Hepatocyte (in vitro differentiated cells): Measurements from ENCODE around the gene PRPF31. TPM values are rescaled to one million over a fixed set of nuclear protein-coding genes. Genes with fewer than 3 reads are reported as not detected.

ENCODE experiments used
- DNase-seq: peaks from one replicate; pipeline ENCODE4 v3.0.0-alpha.2; 2016; ENCODE audit warnings: low spot score
- H2AFZ ChIP-seq: fragments of 200-600 bp; sonication (generic); 2 replicates; pipeline ENCODE4 v1.6.0; 2016; ENCODE audit warnings: antibody characterized with exemption, mild to moderate bottlenecking
- H3K27ac ChIP-seq: fragments of 200-600 bp; sonication (generic); 2 replicates; pipeline ENCODE4 v1.5.1; 2016; ENCODE audit warnings: mild to moderate bottlenecking
- H3K27me3 ChIP-seq: fragments of 200-600 bp; sonication (generic); 2 replicates; pipeline ENCODE4 v1.6.1; 2016
- H3K36me3 ChIP-seq: fragments of 200-600 bp; sonication (generic); replicated peaks from 2 replicates; pipeline ENCODE4 v1.5.1; 2016; ENCODE audit warnings: low read depth; ENCODE audit not compliant: insufficient read depth
- H3K4me1 ChIP-seq: fragments of 200-600 bp; sonication (generic); 2 replicates; pipeline ENCODE4 v1.5.1; 2016; ENCODE audit warnings: mild to moderate bottlenecking, moderate library complexity; ENCODE audit not compliant: insufficient read depth
- H3K4me2 ChIP-seq: fragments of 200-600 bp; sonication (generic); 2 replicates; pipeline ENCODE4 v1.6.0; 2016
- H3K4me3 ChIP-seq: fragments of 200-600 bp; sonication (generic); 2 replicates; pipeline ENCODE4 v1.5.1; 2016; ENCODE audit warnings: mild to moderate bottlenecking
- H3K79me2 ChIP-seq: fragments of 200-600 bp; sonication (generic); 2 replicates; pipeline ENCODE4 v1.6.0; 2017; ENCODE audit warnings: mild to moderate bottlenecking
- H3K9me2 ChIP-seq: fragments of 200-600 bp; sonication (generic); replicated peaks from 2 replicates; pipeline ENCODE4 v1.6.0; 2017; ENCODE audit warnings: mild to moderate bottlenecking; ENCODE audit not compliant: insufficient read depth
- H3K9me3 ChIP-seq: fragments of 200-600 bp; sonication (generic); 2 replicates; pipeline ENCODE4 v1.5.1; 2016; ENCODE audit warnings: low read depth, mild to moderate bottlenecking
- H4K20me1 ChIP-seq: fragments of 200-600 bp; sonication (generic); 2 replicates; pipeline ENCODE4 v1.6.0; 2016; ENCODE audit warnings: mild to moderate bottlenecking; ENCODE audit not compliant: insufficient read depth, poor library complexity, severe bottlenecking
- CTCF ChIP-seq: fragments of 200-600 bp; sonication (generic); IDR thresholded peaks from 2 replicates; pipeline ENCODE4 v1.5.1; 2016; ENCODE audit warnings: antibody characterized with exemption, mild to moderate bottlenecking; ENCODE audit not compliant: poor library complexity
- EZH2 ChIP-seq: fragments of 200-600 bp; sonication (generic); IDR thresholded peaks from 2 replicates; pipeline ENCODE4 v1.6.1; 2016; ENCODE audit warnings: antibody characterized with exemption, mild to moderate bottlenecking, borderline replicate concordance
- EZH2phosphoT487 ChIP-seq: fragments of 200-600 bp; sonication (generic); IDR thresholded peaks from one replicate; pipeline ENCODE4 v1.6.1; 2018; ENCODE audit warnings: antibody characterized with exemption, mild to moderate bottlenecking, low read depth, moderate library complexity; ENCODE audit not compliant: unreplicated experiment, severe bottlenecking
- WGBS: methylation state at CpG from one replicate; pipeline ENCODE4 v1.1.6; 2016; ENCODE audit warnings: low lambda C conversion rate; ENCODE audit errors: missing lambda C conversion rate; 5-methylcytosine and 5-hydroxymethylcytosine counted together
- polyA plus RNA-seq: library from polyadenylated mRNA; unstranded; fragments of >200 nt; fragmentation: Nextera tagmentation; extraction: Ambion mirVana; gene quantifications from 2 replicates; pipeline ENCODE4 v1.2.1, GENCODE V29; 2016
- total RNA-seq: library from RNA; depleted of rRNA; stranded (reverse); fragments of >200 nt; gene quantifications from 2 replicates; pipeline ENCODE4 v1.2.3, GENCODE V29; 2014

The PRPF31 gene
- total and polyA plus RNA-seq, 2 experiments from 2014 or later, result 59.7 to 77.6 TPM

- Histone ChIP-seq H3K4me2 (no peak overlapping the region), H3K4me1 (peaks cover 3% of the 10 kb centered on the region), H3K27me3 (no peaks in the 10 kb centered on the region), H3K36me3 (no peaks in the 10 kb centered on the region), H2AFZ (no peak overlapping the region), H3K9me2 (no peaks in the 10 kb centered on the region), H3K4me3 (no peak overlapping the region), H3K79me2 (peaks cover 22% of the 10 kb centered on the region), H3K27ac (no peak overlapping the region), H3K9me3 (no peaks in the 10 kb centered on the region), H4K20me1 (no peaks in the 10 kb centered on the region)
- WGBS, result 84% methylated on average over 15 of the region's 15 CpGs
- DNase-seq, result no peak
- TF ChIP-seq EZH2, result no peak
- TF ChIP-seq EZH2phosphoT487, result no peak
- TF ChIP-seq CTCF, result no peak
Observed at GRCh38 chr19:54106716-54107115, 8.8 kb upstream of the PRPF31 start.

GRCh38 chr19:54107876-54108490 is 7.6 kb upstream of the PRPF31 start:
- 92% methylated on average over 18 of the region's 21 CpGs for WGBS
- H3K27me3 ChIP-seq, result no peaks in the 10 kb centered on the region
- no peaks in the 10 kb centered on the region for H4K20me1 ChIP-seq
- no peak overlapping the region for H2AFZ ChIP-seq
- no peaks in the 10 kb centered on the region for H3K9me3 ChIP-seq
- peaks cover 19% of the 10 kb centered on the region for H3K79me2 ChIP-seq
- TF ChIP-seq CTCF, result no peak
- TF ChIP-seq EZH2phosphoT487, result no peak
- TF ChIP-seq EZH2, result no peak
- DNase-seq, result no peak
- peaks cover 3% of the 10 kb centered on the region for H3K4me1 ChIP-seq
- no peak overlapping the region for H3K4me3 ChIP-seq
- no peaks in the 10 kb centered on the region for H3K36me3 ChIP-seq
- no peaks in the 10 kb centered on the region for H3K9me2 ChIP-seq
- H3K27ac ChIP-seq, result no peak overlapping the region
- no peak overlapping the region for H3K4me2 ChIP-seq

GRCh38 chr19:54108496-54108895 is 7.1 kb upstream of the PRPF31 start:
- no peak for TF ChIP-seq CTCF
- Histone ChIP-seq H3K4me3 (no peak overlapping the region), H4K20me1 (no peaks in the 10 kb centered on the region), H3K36me3 (no peaks in the 10 kb centered on the region), H3K9me3 (no peaks in the 10 kb centered on the region), H3K4me2 (no peak overlapping the region), H3K27ac (no peak overlapping the region), H3K27me3 (no peaks in the 10 kb centered on the region), H2AFZ (no peak overlapping the region), H3K4me1 (peaks cover 3% of the 10 kb centered on the region), H3K79me2 (peaks cover 19% of the 10 kb centered on the region), H3K9me2 (no peaks in the 10 kb centered on the region)
- no peak for DNase-seq
- 88% methylated on average over 7 of the region's 7 CpGs for WGBS

GRCh38 chr19:54109651-54110050 is 5.9 kb upstream of the PRPF31 start:
- Histone ChIP-seq H3K9me3 (no peaks in the 10 kb centered on the region), H3K79me2 (peaks cover 20% of the 10 kb centered on the region), H3K4me1 (no peaks in the 10 kb centered on the region), H3K27me3 (no peaks in the 10 kb centered on the region), H4K20me1 (no peaks in the 10 kb centered on the region), H2AFZ (no peak overlapping the region), H3K9me2 (no peaks in the 10 kb centered on the region), H3K4me2 (no peak overlapping the region), H3K27ac (no peak overlapping the region), H3K36me3 (no peaks in the 10 kb centered on the region), H3K4me3 (no peak overlapping the region)
- TF ChIP-seq CTCF (no peak), EZH2 (no peak)
- DNase-seq, result no peak
- 77% methylated on average over 6 of the region's 6 CpGs for WGBS
